Gastroesophageal sphincter (tissue), 4 donors: ENCODE data around the gene OR10K1. TPM values are rescaled to one million over a fixed set of nuclear protein-coding genes. Genes with fewer than 3 reads are reported as not detected.

Source experiments
- ATAC-seq: fragments of 150-250 bp; one replicate; pipeline ENCODE4 v1.9.1; 2016; ENCODE audit warnings: mild to moderate bottlenecking, moderate library complexity
- H3K27ac ChIP-seq, 4 donors: fragments of 200-600 bp; sonication (generic) in 3 of 4; 1 replicate in 3 of 4; 2 replicates in 1 of 4; pipeline ENCODE4 v1.5.1; 2016 to 2019
- H3K27me3 ChIP-seq: fragments of 200-600 bp; sonication (generic); one replicate; pipeline ENCODE4 v1.5.1; 2019
- H3K36me3 ChIP-seq, 2 donors: fragments of 200-600 bp; sonication (generic); one replicate each; pipeline ENCODE4 v1.5.1; 2019; ENCODE audit warnings: control low read depth in 1 of 2
- H3K4me1 ChIP-seq, 3 donors: fragments of 200-600 bp; sonication (generic); 1 replicate in 2 of 3; 2 replicates in 1 of 3; pipeline ENCODE4 v1.5.1; 2016 to 2019; ENCODE audit warnings: control low read depth in 2 of 3
- H3K4me3 ChIP-seq, 2 donors: fragments of 200-600 bp; sonication (generic); one replicate each; pipeline ENCODE4 v1.5.1; 2019; ENCODE audit warnings: mild to moderate bottlenecking in 1 of 2, moderate library complexity in 1 of 2
- H3K9me3 ChIP-seq, 3 donors: fragments of 200-600 bp; sonication (generic); one replicate each; pipeline ENCODE4 v1.5.1; 2017 to 2019; ENCODE audit warnings: control low read depth in 2 of 3
- CTCF ChIP-seq, 4 experiments: fragments of 200-600 bp in 2 of 4; fragments of 450-650 bp in 2 of 4; sonication (generic) in 1 of 4; IDR thresholded peaks; one replicate each; pipeline ENCODE4 v1.5.1; 2017 to 2019; ENCODE audit warnings: antibody characterized with exemption in 4 of 4, mild to moderate bottlenecking in 2 of 4, moderate library complexity in 2 of 4
- EP300 ChIP-seq: sonication (generic); formaldehyde crosslinking; IDR thresholded peaks from one replicate; pipeline ENCODE4 v1.6.1; 2017; ENCODE audit warnings: antibody characterized with exemption, mild to moderate bottlenecking
- POLR2A ChIP-seq, 2 donors: fragments of 450-650 bp; IDR thresholded peaks; one replicate each; pipeline ENCODE4 v1.6.1; 2017; ENCODE audit warnings: antibody characterized with exemption in 2 of 2, mild to moderate bottlenecking in 2 of 2, moderate library complexity in 1 of 2
- POLR2AphosphoS5 ChIP-seq: sonication (generic); formaldehyde crosslinking; IDR thresholded peaks from one replicate; pipeline ENCODE4 v1.6.1; 2017; ENCODE audit warnings: antibody characterized with exemption
- WGBS, 2 donors: methylation state at CpG; one replicate each; pipeline ENCODE4 v1.1.5; 2018; ENCODE audit warnings: low coverage in 1 of 2; 5-methylcytosine and 5-hydroxymethylcytosine counted together
- total RNA-seq, 4 donors: library from RNA; depleted of rRNA; stranded (reverse); fragments of >200 nt; gene quantifications; one replicate each; pipeline ENCODE4 v1.1.0, GENCODE V29; 2016

OR10K1 gene
- total RNA-seq, 4 donors from 2014 or later = not detected

- Histone ChIP-seq H3K36me3 (no peaks in the 10 kb centered on the region), H3K4me1 (no peaks in the 10 kb centered on the region), H3K27ac (no peak overlapping the region), H3K27me3 (no peaks in the 10 kb centered on the region), H3K4me3 (no peak overlapping the region), H3K9me3 (peaks cover 0 to 11% (median 0%) of the 10 kb centered on the region in 3 donors)
- ATAC-seq = no peak
- TF ChIP-seq CTCF (IDR thresholded peaks at IDR 0.05) (no peak), POLR2AphosphoS5 (no peak), EP300 (no peak), POLR2A (IDR thresholded peaks at IDR 0.05) (no peak)
Measured at GRCh38 chr1:158458263-158458662, 3.4 kb upstream of the OR10K1 start.

DNA sequence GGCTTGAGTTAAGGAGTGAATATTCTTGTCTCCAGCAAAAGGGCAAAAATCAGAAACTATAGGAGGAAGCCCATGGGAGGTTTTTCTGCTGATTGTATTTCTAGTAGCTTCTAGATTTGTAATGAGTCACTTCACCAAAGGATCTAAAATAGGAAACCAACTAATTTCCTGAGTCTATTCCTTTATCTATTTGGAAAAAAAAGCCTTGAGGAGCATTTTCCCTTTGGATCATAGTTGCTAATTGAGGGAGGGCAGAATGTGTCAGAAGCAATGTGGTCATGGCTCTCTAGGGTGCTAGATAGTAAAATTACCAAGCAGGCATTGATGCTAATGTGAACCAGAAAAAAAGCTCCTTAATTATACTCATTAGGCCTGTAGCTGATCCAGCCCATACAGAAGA lies 10.3 kb downstream of the OR10K1 start, which contains the start of gene OR10R2:
Gene OR10R2 (plus strand): TSS at position 301 of the 400 bp plus-strand sequence. CDS start 106 bp downstream, outside the sequence.
- TF ChIP-seq POLR2AphosphoS5 = no peak
- TF ChIP-seq CTCF (IDR thresholded peaks at IDR 0.05) = no peak
- Histone ChIP-seq H3K4me3 (no peak within 1 kb of the TSS), H3K27ac (no peak within 1 kb of the TSS), H3K36me3 (no peaks in the 10 kb centered on the region), H3K4me1 (no peaks in the 10 kb centered on the region), H3K9me3 (no peaks in the 10 kb centered on the region), H3K27me3 (no peaks in the 10 kb centered on the region)
- ATAC-seq = no peak

GRCh38 chr1:158485455-158485854 lies 23.8 kb downstream of the OR10K1 start:
- Histone ChIP-seq H3K27me3 (peaks cover 8% of the 10 kb centered on the region), H3K36me3 (no peaks in the 10 kb centered on the region), H3K4me1 (no peaks in the 10 kb centered on the region), H3K9me3 (no peaks in the 10 kb centered on the region), H3K27ac (no peak overlapping the region), H3K4me3 (no peak overlapping the region)
- ATAC-seq = no peak
- no peak for TF ChIP-seq POLR2AphosphoS5
- no peak for TF ChIP-seq CTCF (IDR thresholded peaks at IDR 0.05)
- TF ChIP-seq EP300 = no peak
- no peak for TF ChIP-seq POLR2A (IDR thresholded peaks at IDR 0.05)
- 46 to 48% methylated on average over 2 of the region's 2 CpGs for WGBS, 2 donors

GRCh38 chr1:158491316-158491715 lies 29.7 kb downstream of the OR10K1 start:
- Histone ChIP-seq H3K36me3 (no peaks in the 10 kb centered on the region), H3K27me3 (no peaks in the 10 kb centered on the region), H3K4me1 (no peaks in the 10 kb centered on the region), H3K9me3 (no peaks in the 10 kb centered on the region), H3K27ac (no peak overlapping the region), H3K4me3 (no peak overlapping the region)
- TF ChIP-seq POLR2A (IDR thresholded peaks at IDR 0.05) (no peak), CTCF (IDR thresholded peaks at IDR 0.05) (no peak), POLR2AphosphoS5 (no peak), EP300 (no peak)
- 77 to 79% methylated on average over 2 to 3 of the region's 3 CpGs for WGBS, 2 donors
- no peak for ATAC-seq

- TF ChIP-seq POLR2A (IDR thresholded peaks at IDR 0.05) = no peak
- no peak for TF ChIP-seq EP300
- TF ChIP-seq POLR2AphosphoS5 = no peak
- TF ChIP-seq CTCF (IDR thresholded peaks at IDR 0.05) = no peak
- no peak overlapping the region for H3K4me3 ChIP-seq
- H3K4me1 ChIP-seq = no peaks in the 10 kb centered on the region
- WGBS, 2 donors = 70 to 74% methylated on average over 3 of the region's 3 CpGs
- H3K9me3 ChIP-seq = no peaks in the 10 kb centered on the region
- H3K27ac ChIP-seq = no peak overlapping the region
- H3K36me3 ChIP-seq = no peaks in the 10 kb centered on the region
- H3K27me3 ChIP-seq = no peaks in the 10 kb centered on the region
- ATAC-seq = no peak
Measured at GRCh38 chr1:158493054-158493453, 31.4 kb downstream of the OR10K1 start.
